HEK293T (cell line): ENCODE data around the gene FOXP2.
"Not testable (repeated sequence)": the region's sequence is repeated elsewhere in the genome, so short reads cannot be mapped to it uniquely, and the experiment has no call there.

Experiments
- CTCF ChIA-PET: fragments of 350-600 bp; formaldehyde crosslinking; extraction: SDS; loops from one replicate; lab custom pipeline; 2021; ENCODE audit warnings: antibody characterized with exemption, inconsistent platforms; lab: Yijun Ruan, JAX
- POLR2A ChIA-PET: fragments of 350-600 bp; formaldehyde crosslinking; extraction: SDS; loops from one replicate; lab custom pipeline; 2020; ENCODE audit warnings: antibody characterized with exemption, inconsistent platforms; lab: Yijun Ruan, JAX
- DNase-seq: peaks from one replicate; pipeline ENCODE4 v3.0.0; 2012; ENCODE audit warnings: mixed read lengths; ENCODE audit errors: extremely low spot score
- ARNT ChIP-seq: fragments of 450-650 bp; IDR thresholded peaks from 2 replicates; pipeline ENCODE4 v1.6.1; 2017; ENCODE audit warnings: mild to moderate bottlenecking
- BHLHE40 ChIP-seq: fragments of 450-650 bp; IDR thresholded peaks from 2 replicates; pipeline ENCODE4 v1.6.1; 2016; ENCODE audit warnings: mild to moderate bottlenecking, moderate library complexity, borderline replicate concordance
- CTBP1 ChIP-seq: fragments of 450-650 bp; IDR thresholded peaks from 2 replicates; pipeline ENCODE4 v1.6.1; 2016; ENCODE audit warnings: borderline replicate concordance
- ELF4 ChIP-seq: fragments of 450-650 bp; IDR thresholded peaks from 2 replicates; pipeline ENCODE4 v1.6.1; 2017; ENCODE audit warnings: antibody characterized with exemption
- FOXA1 ChIP-seq: fragments of 450-650 bp; IDR thresholded peaks from 2 replicates; pipeline ENCODE4 v1.6.1; 2016; ENCODE audit warnings: mild to moderate bottlenecking
- FOXK2 ChIP-seq: fragments of 450-650 bp; IDR thresholded peaks from 2 replicates; pipeline ENCODE4 v1.6.1; 2016; ENCODE audit warnings: mild to moderate bottlenecking
- FOXM1 ChIP-seq: fragments of 450-650 bp; IDR thresholded peaks from 2 replicates; pipeline ENCODE4 v1.6.1; 2017; ENCODE audit warnings: mild to moderate bottlenecking, borderline replicate concordance
- HDGF ChIP-seq: fragments of 450-650 bp; IDR thresholded peaks from 2 replicates; pipeline ENCODE4 v1.6.1; 2017; ENCODE audit warnings: antibody characterized with exemption, borderline replicate concordance
- L3MBTL2 ChIP-seq: fragments of 450-650 bp; conservative IDR thresholded peaks from 2 replicates; pipeline ENCODE4 v1.6.1; 2016; ENCODE audit warnings: mild to moderate bottlenecking
- LEF1 ChIP-seq: fragments of 450-650 bp; IDR thresholded peaks from 2 replicates; pipeline ENCODE4 v1.6.1; 2017; ENCODE audit warnings: mild to moderate bottlenecking, borderline replicate concordance
- NFRKB ChIP-seq: fragments of 450-650 bp; IDR thresholded peaks from 2 replicates; pipeline ENCODE4 v1.6.1; 2016; ENCODE audit warnings: mild to moderate bottlenecking, moderate library complexity
- SP1 ChIP-seq: fragments of 450-650 bp; IDR thresholded peaks from 2 replicates; pipeline ENCODE4 v1.6.1; 2017
- SUZ12 ChIP-seq: fragments of 450-650 bp; IDR thresholded peaks from 2 replicates; pipeline ENCODE4 v1.6.1; 2016; ENCODE audit warnings: mild to moderate bottlenecking
- TARDBP ChIP-seq: fragments of 450-650 bp; IDR thresholded peaks from 2 replicates; pipeline ENCODE4 v1.6.1; 2016
- ZNF384 ChIP-seq: fragments of 450-650 bp; IDR thresholded peaks from 2 replicates; pipeline ENCODE4 v1.6.1; 2016
- TF ChIP-seq, protein P1 (sequence below): fragments of 450-650 bp; IDR thresholded peaks from 2 replicates; pipeline ENCODE4 v1.6.1; 2016

Gene FOXP2

DNA sequence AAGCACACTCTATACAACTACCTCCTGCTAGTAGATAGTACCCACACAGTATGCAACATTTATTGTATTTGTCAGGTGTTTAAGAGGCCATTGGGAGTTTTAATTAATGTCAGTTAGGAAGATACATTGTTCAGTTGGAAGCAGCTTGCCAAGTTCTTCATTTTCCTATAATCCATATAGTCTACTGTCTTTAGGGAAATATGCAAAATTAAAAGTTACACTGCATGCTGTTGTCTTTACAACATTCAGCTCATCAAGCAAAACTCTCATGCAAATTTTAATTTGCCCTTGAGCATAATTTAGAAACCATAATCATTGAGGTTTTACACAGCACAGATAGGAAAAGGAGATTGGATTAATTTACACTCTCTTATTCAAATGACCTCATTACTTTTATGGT lies 17.4 kb downstream of the FOXP2 start:
- no peak for DNase-seq
- ChIA-PET CTCF (interaction anchor here (0.9 kb wide), 1 partner anchor 9 kb away, joined by 4 read pairs; no protein-coding TSS in a partner anchor), POLR2A (no interaction called here)
- no peak for TF ChIP-seq LEF1
- TF ChIP-seq BHLHE40: no peak
- no peak for TF ChIP-seq TARDBP
- no peak for TF ChIP-seq CTBP1
- no peak for TF ChIP-seq FOXM1
- no peak for TF ChIP-seq L3MBTL2
- no peak for TF ChIP-seq ELF4
- TF ChIP-seq, protein P1, sequence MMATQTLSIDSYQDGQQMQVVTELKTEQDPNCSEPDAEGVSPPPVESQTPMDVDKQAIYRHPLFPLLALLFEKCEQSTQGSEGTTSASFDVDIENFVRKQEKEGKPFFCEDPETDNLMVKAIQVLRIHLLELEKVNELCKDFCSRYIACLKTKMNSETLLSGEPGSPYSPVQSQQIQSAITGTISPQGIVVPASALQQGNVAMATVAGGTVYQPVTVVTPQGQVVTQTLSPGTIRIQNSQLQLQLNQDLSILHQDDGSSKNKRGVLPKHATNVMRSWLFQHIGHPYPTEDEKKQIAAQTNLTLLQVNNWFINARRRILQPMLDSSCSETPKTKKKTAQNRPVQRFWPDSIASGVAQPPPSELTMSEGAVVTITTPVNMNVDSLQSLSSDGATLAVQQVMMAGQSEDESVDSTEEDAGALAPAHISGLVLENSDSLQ: no peak
- TF ChIP-seq NFRKB: no peak
- no peak for TF ChIP-seq ARNT
- no peak for TF ChIP-seq ZNF384
- no peak for TF ChIP-seq FOXK2
- TF ChIP-seq SP1: no peak

- POLR2A ChIA-PET: no interaction called here
- TF ChIP-seq, protein P1: peak; percentile 72
- no peak for TF ChIP-seq FOXK2
- DNase-seq: no peak
These were observed 18.1 kb downstream of the FOXP2 start for GRCh38 chr7:114432703-114433102.

DNA sequence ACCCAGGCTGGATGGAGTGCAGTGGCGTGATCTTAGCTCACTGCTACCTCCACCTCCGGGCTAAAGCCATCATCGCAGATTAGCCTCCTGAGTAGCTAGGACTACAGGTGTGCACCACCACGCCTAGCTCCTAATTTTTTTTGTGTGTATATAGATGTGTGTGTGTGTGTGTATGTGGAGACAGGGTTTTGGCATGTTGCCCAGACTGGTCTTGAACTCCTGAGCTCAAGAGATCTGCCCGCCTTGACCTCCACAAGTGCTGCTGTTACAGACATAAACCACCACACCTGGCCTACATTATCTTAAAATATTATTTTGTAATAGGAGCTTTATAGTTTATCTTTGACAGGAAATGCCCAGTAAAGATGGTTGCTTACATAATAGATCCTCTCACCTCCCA lies 25.0 kb downstream of the FOXP2 start:
- ChIA-PET CTCF (no interaction called here), POLR2A (no interaction called here)
- no peak for DNase-seq
- TF ChIP-seq L3MBTL2 (no peak), BHLHE40 (no peak)

More at GRCh38 chr7:114432703-114433102, 18.1 kb downstream of the FOXP2 start:
- CTCF ChIA-PET: interaction anchor here (0.9 kb wide), 1 partner anchor 10 kb away, joined by 4 read pairs; no protein-coding TSS in a partner anchor

DNA sequence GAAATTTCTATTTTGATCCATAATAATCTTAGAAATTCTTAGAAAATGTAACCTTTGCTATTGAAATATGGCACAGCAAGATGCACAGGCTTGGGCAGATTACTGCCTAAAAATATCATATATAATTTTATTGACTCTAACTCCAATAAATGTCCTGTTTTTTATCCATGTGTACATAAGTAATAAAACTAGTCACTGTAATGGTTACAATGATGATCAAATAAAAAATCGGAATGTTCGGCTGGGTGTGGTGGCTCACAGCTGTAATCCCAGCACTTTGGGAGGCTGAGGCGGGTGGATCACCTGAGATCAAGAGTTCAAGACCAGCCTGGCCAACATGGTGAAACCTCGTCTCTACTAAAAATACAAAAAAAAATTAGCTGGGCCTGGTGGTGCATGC lies 26.3 kb downstream of the FOXP2 start:
- POLR2A ChIA-PET, DNase-seq, CTCF ChIA-PET: not testable (repeated sequence)

DNA sequence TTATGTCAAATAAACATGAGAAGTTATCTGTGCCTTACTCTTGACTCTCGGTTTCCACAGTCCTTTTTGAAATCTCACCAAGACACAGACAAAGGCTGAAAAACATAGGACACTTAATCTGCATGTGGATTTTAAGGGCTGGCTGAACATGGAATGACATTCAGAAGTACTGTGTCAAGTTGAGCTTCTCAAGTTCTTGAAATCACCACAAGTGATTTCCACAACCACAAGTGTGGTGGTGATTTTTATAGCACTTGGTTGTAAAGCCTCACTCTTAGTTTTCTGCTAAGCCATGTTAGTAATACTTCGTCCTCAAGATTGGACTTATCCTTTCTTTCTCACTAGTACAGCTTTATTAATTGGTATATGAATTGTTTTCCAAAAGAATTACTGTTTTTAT lies 29.6 kb downstream of the FOXP2 start:
- ChIA-PET POLR2A (no interaction called here), CTCF (no interaction called here)
- DNase-seq: no peak
- TF ChIP-seq BHLHE40: no peak
- TF ChIP-seq ARNT: no peak
- TF ChIP-seq CTBP1: no peak
- no peak for TF ChIP-seq FOXK2
- TF ChIP-seq HDGF: no peak
- no peak for TF ChIP-seq FOXA1
- TF ChIP-seq LEF1: no peak
- TF ChIP-seq ELF4: no peak
- TF ChIP-seq TARDBP: no peak
- no peak for TF ChIP-seq L3MBTL2
- TF ChIP-seq NFRKB: no peak
- no peak for TF ChIP-seq SUZ12
- TF ChIP-seq, protein P1: no peak

- no peak for DNase-seq
- ChIA-PET POLR2A (no interaction called here), CTCF (no interaction called here)
- no peak for TF ChIP-seq BHLHE40
- TF ChIP-seq L3MBTL2: no peak
- no peak for TF ChIP-seq ARNT
These were observed 35.8 kb downstream of the FOXP2 start for GRCh38 chr7:114450431-114450830.

DNA sequence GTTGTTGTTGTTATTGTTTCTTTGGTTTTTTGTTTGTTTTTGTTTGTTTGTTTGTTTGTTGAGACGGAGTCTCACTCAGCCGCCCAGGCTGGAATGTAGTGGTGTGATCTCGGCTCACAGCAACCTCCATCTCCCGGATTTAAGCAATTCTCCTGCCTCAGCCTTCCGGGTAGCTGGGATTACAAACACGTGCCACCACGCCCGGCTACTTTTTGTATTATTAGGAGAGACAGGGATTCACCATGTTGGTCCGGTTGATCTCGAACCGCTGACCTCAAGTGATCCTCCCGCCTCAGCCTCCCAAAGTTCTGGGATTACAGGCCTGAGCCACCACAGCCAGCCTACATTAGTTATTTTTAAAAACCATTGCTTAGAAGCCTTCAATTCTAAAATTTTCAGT lies 45.0 kb downstream of the FOXP2 start:
- DNase-seq: no peak
- no peak for TF ChIP-seq SP1
- TF ChIP-seq TARDBP: no peak
- TF ChIP-seq ELF4: no peak
- TF ChIP-seq HDGF: no peak
- no peak for TF ChIP-seq ARNT
- no peak for TF ChIP-seq FOXA1
- ChIA-PET POLR2A (no interaction called here), CTCF (no interaction called here)

GRCh38 chr7:114460021-114460420 lies 45.4 kb downstream of the FOXP2 start:
- CTCF ChIA-PET: no interaction called here
- DNase-seq: no peak
- POLR2A ChIA-PET: no interaction called here
- TF ChIP-seq L3MBTL2 (no peak), SP1 (no peak)
